ENCODE data around the gene HERPUD2.

DNA sequence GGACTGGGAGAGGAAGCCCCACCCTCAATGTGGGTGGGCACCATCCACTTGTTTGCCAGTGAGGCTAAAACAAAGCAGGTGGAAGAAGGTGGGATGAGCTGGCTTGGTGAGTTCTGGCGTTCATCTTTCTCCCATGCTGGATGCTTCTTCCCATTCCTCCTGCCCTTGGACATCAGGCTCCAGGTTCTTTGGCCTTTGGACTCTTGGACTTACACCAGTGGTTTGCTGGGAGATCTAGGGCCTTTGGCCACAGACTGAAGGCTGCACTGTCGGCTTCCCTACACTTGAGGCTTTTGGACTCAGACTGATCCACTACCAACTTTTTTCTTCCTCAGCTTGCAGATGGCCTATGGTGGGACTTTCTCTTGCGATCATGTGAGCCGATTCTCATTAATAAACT lies 106.3 kb downstream of the HERPUD2 start:
- TF ChIP-seq, protein P1, sequence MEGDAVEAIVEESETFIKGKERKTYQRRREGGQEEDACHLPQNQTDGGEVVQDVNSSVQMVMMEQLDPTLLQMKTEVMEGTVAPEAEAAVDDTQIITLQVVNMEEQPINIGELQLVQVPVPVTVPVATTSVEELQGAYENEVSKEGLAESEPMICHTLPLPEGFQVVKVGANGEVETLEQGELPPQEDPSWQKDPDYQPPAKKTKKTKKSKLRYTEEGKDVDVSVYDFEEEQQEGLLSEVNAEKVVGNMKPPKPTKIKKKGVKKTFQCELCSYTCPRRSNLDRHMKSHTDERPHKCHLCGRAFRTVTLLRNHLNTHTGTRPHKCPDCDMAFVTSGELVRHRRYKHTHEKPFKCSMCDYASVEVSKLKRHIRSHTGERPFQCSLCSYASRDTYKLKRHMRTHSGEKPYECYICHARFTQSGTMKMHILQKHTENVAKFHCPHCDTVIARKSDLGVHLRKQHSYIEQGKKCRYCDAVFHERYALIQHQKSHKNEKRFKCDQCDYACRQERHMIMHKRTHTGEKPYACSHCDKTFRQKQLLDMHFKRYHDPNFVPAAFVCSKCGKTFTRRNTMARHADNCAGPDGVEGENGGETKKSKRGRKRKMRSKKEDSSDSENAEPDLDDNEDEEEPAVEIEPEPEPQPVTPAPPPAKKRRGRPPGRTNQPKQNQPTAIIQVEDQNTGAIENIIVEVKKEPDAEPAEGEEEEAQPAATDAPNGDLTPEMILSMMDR (IDR thresholded peaks at IDR 0.05 in 4 of 5, conservative IDR thresholded peaks at IDR 0.05 in 1 of 5): no peak
- no peak for TF ChIP-seq POLR2A (IDR thresholded peaks at IDR 0.05)
